Fibroblast of mammary gland (primary cell): ENCODE measurements around the gene TYRO3.
A peak's percentile ranks its signal among the peaks of the same experiment; 100 is the strongest.
"Not testable (repeated sequence)": the region's sequence is repeated elsewhere in the genome, so short reads cannot be mapped to it uniquely, and the experiment has no call there.

Experiments used
- DNase-seq: peaks from one replicate; pipeline ENCODE4 v3.0.0-alpha.2; 2010; ENCODE audit warnings: low read depth
- H3K4me3 ChIP-seq: 2 replicates; pipeline ENCODE4 v1.5.1; 2011; ENCODE audit warnings: low read depth, mild to moderate bottlenecking, low read length, moderate library complexity; ENCODE audit not compliant: control insufficient read depth
- TF ChIP-seq, protein P1 (sequence below): conservative IDR thresholded peaks from 2 replicates; pipeline ENCODE4 v1.5.1; 2011; ENCODE audit warnings: low read depth, low read length, inconsistent platforms; ENCODE audit not compliant: control insufficient read depth, insufficient read depth

The TYRO3 gene

DNA sequence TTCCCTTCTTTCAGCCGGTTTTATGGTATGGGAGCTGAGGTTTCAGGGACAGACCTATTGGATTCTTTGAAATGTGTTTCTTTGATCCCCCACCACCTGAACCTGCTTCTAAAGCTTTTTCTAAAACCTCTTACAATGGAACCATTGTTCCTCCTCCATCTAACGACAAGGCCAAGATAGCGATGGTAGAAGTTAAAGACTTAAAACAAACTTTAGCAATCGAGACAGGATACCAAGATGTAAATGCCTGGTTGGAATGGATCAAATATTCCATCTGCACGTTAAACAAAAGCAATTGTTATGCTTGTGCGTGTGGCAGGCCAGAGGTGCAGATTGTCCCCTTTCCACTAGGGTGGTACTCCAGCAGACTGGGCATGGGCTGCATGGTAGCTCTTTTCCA is 32.2 kb downstream of the TYRO3 start:
- not testable (repeated sequence) for H3K4me3 ChIP-seq, DNase-seq

DNA sequence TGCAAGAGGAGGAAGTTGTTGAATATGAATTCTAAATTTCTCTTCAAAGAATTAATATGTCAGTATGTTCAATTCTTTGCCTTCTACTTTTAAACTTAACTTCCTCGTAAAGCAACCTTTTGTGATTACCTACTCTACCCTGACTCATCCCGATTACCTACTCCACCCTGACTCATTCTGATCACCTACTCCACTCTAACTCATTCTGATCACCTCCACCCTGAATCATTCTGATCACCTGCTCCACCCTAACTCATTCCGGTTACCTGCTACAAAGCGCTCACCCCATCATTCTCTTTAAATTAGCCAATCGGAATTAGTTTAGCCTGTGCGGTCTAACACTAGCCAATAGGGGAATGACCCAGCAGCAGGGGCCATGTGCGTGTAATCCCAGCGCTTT is 33.7 kb downstream of the TYRO3 start:
- DNase-seq, H3K4me3 ChIP-seq: not testable (repeated sequence)

GRCh38 chr15:41594801-41595746 is 36.1 kb downstream of the TYRO3 start:
- TF ChIP-seq, protein P1, sequence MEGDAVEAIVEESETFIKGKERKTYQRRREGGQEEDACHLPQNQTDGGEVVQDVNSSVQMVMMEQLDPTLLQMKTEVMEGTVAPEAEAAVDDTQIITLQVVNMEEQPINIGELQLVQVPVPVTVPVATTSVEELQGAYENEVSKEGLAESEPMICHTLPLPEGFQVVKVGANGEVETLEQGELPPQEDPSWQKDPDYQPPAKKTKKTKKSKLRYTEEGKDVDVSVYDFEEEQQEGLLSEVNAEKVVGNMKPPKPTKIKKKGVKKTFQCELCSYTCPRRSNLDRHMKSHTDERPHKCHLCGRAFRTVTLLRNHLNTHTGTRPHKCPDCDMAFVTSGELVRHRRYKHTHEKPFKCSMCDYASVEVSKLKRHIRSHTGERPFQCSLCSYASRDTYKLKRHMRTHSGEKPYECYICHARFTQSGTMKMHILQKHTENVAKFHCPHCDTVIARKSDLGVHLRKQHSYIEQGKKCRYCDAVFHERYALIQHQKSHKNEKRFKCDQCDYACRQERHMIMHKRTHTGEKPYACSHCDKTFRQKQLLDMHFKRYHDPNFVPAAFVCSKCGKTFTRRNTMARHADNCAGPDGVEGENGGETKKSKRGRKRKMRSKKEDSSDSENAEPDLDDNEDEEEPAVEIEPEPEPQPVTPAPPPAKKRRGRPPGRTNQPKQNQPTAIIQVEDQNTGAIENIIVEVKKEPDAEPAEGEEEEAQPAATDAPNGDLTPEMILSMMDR: no peak
- no peak for DNase-seq
- H3K4me3 ChIP-seq: no peak overlapping the region

DNA sequence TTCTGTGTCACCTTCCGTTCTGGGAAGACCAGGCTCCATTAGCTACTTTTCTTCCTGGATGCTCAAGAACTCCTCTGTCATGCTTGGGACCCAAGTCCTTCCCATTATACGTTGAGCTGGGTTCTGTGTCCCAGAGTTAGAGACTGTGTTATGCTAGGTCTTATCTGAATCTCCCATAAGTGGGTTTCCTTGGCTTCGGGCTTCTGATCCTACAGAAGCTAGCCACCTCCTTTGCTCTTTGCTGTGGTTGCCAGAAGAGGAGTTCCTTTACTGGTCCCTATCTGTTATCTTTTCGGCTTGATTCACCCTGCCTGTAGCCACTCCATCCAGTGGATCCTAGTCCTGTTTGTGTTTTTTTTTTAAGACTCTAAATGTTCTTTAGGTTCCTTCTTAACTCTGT is 38.0 kb downstream of the TYRO3 start:
- TF ChIP-seq, protein P1: no peak
- DNase-seq: no peak
- H3K4me3 ChIP-seq: no peak overlapping the region

- H3K4me3 ChIP-seq: no peak overlapping the region
- no peak for DNase-seq
- TF ChIP-seq, protein P1: no peak
These were observed 38.8 kb downstream of the TYRO3 start for GRCh38 chr15:41597787-41598186.

DNA sequence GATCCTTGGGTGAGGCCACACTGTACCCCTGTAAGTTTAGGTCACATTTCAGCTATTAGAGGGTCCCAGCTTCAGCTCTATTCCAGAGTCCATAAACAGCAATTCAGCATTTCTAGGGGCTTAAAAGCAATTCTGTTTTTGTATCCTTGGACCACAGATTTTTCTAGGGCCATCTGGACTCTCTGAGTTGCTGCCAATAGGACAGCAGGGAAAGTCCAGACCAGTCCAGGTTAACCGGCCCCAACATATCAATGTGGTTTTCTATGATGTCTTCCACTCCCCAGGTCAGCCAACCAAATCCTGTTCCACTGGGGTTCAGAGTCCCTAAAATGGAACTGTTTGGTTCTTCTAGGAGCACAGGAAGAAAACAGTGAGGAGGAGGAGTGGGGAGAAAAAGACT is 40.0 kb downstream of the TYRO3 start:
- H3K4me3 ChIP-seq: no peak overlapping the region
- TF ChIP-seq, protein P1: no peak
- DNase-seq: no peak

DNA sequence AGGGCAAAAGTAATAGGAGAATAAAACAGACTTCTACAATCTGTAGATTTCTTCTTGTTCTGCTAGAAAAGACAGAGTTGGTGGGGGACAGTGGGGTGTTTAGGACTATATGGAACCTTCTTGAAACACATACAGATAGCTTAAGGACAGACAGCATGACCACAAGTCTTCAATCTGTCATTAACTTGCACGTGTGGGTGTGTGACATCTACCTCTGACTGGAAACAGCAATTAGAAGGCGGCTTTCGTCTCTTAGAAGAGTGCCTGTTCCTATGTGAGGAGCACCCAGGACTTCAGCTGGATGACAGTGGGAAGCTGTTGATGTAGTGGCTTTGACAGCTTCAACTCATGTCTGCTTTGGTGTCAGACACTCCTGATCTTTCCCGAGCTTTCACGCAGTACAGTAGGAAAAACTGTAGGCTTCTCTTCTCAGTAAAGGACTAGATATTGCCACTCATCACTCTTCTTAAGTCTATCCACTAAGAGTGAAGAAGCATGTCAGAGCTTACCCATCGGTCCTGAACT is 44.5 kb downstream of the TYRO3 start:
- DNase-seq: no peak
- TF ChIP-seq, protein P1: no peak
- H3K4me3 ChIP-seq: peak overlapping the region; percentile 50
